D721Med (cell line): ENCODE data around the gene SPRYD7.
A peak's percentile ranks its signal among the peaks of the same experiment; 100 is the strongest.

ENCODE experiments used
- DNase-seq: peaks from one replicate; pipeline ENCODE4 v3.0.0; 2011; ENCODE audit warnings: low spot score; ENCODE audit not compliant: insufficient read length
- FAIRE-seq: peaks from 2 replicates; lab custom pipeline; 2011; peaks lifted over from hg19 to GRCh38; lab: Jason Lieb, UNC
- TF ChIP-seq, protein P1 (sequence below): IDR thresholded peaks from 2 replicates; pipeline ENCODE4 v1.5.1; 2012; ENCODE audit warnings: mild to moderate bottlenecking, control low read depth; ENCODE audit not compliant: insufficient read depth; ENCODE audit errors: missing control alignments

SPRYD7 gene

GRCh38 chr13:49914947-49915346 is 21.2 kb downstream of the SPRYD7 start:
- FAIRE-seq, result no peak

GRCh38 chr13:49908637-49909036 is 27.5 kb downstream of the SPRYD7 start:
- DNase-seq (no peak), FAIRE-seq (no peak)
- TF ChIP-seq, protein P1, sequence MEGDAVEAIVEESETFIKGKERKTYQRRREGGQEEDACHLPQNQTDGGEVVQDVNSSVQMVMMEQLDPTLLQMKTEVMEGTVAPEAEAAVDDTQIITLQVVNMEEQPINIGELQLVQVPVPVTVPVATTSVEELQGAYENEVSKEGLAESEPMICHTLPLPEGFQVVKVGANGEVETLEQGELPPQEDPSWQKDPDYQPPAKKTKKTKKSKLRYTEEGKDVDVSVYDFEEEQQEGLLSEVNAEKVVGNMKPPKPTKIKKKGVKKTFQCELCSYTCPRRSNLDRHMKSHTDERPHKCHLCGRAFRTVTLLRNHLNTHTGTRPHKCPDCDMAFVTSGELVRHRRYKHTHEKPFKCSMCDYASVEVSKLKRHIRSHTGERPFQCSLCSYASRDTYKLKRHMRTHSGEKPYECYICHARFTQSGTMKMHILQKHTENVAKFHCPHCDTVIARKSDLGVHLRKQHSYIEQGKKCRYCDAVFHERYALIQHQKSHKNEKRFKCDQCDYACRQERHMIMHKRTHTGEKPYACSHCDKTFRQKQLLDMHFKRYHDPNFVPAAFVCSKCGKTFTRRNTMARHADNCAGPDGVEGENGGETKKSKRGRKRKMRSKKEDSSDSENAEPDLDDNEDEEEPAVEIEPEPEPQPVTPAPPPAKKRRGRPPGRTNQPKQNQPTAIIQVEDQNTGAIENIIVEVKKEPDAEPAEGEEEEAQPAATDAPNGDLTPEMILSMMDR, result peak; percentile 16

More at GRCh38 chr13:49914947-49915346, 21.2 kb downstream of the SPRYD7 start:
- DNase-seq, result no peak
- TF ChIP-seq, protein P1, result no peak

DNA sequence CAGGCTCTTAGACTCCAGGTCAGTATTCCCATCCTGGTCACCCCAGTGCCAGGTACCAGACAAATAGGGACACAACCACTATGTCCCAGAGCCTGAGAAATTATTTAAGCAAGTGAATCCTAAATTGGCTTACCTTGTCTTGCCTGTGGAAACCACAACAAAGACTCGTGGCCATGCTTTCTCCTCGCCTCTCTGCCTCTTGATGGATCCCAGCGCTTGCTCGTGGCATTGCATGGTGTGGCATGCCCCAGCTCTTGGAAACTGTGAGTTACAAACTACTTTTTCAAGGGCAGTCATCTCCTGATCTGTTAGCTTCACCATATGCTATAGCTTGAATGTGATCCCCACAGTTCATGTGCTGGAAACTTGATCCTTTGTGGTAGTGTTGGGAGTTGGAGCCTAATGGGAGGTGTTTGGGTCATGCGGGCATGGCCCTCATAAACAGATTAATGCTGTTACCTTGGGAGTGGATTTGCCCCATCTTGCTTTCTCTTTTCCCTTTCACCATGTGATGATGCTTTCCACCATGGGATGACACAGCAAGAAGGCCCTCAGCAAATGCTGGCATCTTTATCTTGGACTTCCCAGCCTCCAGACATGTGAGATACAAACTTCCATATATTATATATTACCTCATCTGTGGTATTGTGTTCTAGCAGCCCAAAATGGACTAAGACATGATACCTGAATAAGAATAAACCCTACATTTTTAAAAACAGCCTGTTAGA is 31.2 kb downstream of the SPRYD7 start:
- FAIRE-seq (no peak), DNase-seq (no peak)
- TF ChIP-seq, protein P1, result no peak

GRCh38 chr13:49898792-49899191 is 37.3 kb downstream of the SPRYD7 start:
- DNase-seq (no peak), FAIRE-seq (no peak)
- TF ChIP-seq, protein P1, result no peak

GRCh38 chr13:49897713-49898112 is 38.4 kb downstream of the SPRYD7 start:
- no peak for DNase-seq
- TF ChIP-seq, protein P1, result no peak
- no peak for FAIRE-seq

DNA sequence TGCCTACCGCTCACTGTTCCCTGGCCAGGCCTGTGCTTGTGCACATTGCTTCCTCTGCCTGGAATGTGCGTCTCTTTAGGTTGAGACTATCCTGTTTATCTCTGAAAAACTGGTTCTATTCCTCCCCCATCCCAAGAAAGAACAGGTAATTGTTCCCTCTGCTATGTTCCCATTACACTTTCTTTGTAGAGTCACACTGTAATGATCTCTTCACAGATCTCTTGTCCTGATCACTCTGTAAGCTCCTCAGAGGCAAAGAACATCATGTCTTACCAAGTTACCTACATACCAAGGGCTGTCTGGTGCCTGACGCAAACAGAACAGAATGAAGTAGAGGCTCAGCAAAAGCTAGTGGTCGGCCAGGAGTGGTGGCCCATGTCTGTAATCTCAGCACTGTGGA is 40.3 kb downstream of the SPRYD7 start:
- DNase-seq (no peak), FAIRE-seq (no peak)
- TF ChIP-seq, protein P1, result no peak

DNA sequence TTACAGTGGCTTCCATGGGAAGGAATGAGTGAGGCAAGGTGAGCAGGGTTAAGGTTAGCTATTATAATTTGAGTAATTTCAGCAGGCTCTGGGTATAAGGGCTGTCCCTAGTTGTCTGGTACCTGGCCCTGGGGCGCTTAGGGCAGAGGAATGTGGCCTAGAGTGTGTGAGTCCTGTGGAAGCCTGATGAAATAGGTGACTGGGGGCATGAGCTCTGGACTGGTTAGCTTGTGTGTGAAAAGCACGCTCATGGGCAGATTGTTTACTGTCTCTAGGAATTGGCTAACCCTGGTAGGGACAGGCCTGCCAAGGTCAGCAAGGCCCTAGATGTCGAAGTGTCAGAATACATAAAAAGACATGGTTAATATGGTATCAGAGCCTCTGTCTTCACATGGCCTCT is 42.5 kb downstream of the SPRYD7 start:
- DNase-seq (no peak), FAIRE-seq (no peak)
- TF ChIP-seq, protein P1, result no peak
